Stimulated activated CD4-positive, alpha-beta T cell treated with anti-CD3 and anti-CD28 coated beads, Interleukin-15, amount 100 ng/mL, for 1 hour (primary cell): Measurements from ENCODE around the gene RAB40C.
A peak's percentile ranks its signal among the peaks of the same experiment; 100 is the strongest.

Experiments used
- DNase-seq, 2 donors: peaks; one replicate each; pipeline ENCODE4 v3.0.0-alpha.2; 2020; ENCODE audit warnings: low read depth in 1 of 2, low spot score in 1 of 2

Gene RAB40C

GRCh38 chr16:610513-611381 lies 20.9 kb downstream of the RAB40C start:
- DNase-seq: peak; percentile 31 to 36

GRCh38 chr16:615122-615521 lies 25.3 kb downstream of the RAB40C start:
- DNase-seq: no peak

- DNase-seq: no peak
Measured at GRCh38 chr16:616733-617586, 27.1 kb downstream of the RAB40C start.

GRCh38 chr16:617855-618254 lies 28.0 kb downstream of the RAB40C start:
- DNase-seq: no peak

- DNase-seq: no peak
Measured at GRCh38 chr16:619476-620100, 29.7 kb downstream of the RAB40C start.

- DNase-seq: no peak
Measured at GRCh38 chr16:620700-621525, 31.0 kb downstream of the RAB40C start.

GRCh38 chr16:621526-622105 lies 31.8 kb downstream of the RAB40C start:
- no peak for DNase-seq

- DNase-seq: no peak
Measured at GRCh38 chr16:622920-623280, 33.0 kb downstream of the RAB40C start.

- no peak for DNase-seq
Measured at GRCh38 chr16:624526-625070, 34.7 kb downstream of the RAB40C start.

- DNase-seq: no peak
Measured at GRCh38 chr16:625117-625976, 35.5 kb downstream of the RAB40C start.

- DNase-seq: no peak
Measured at GRCh38 chr16:625977-626765, 36.3 kb downstream of the RAB40C start.

- DNase-seq: no peak
Measured at GRCh38 chr16:626787-627453, 37.1 kb downstream of the RAB40C start.

- DNase-seq: no peak
Measured at GRCh38 chr16:627454-628239, 37.8 kb downstream of the RAB40C start.

- DNase-seq: no peak
Measured at GRCh38 chr16:628321-629061, 38.6 kb downstream of the RAB40C start.

GRCh38 chr16:629185-629832 lies 39.4 kb downstream of the RAB40C start:
- no peak for DNase-seq

- no peak for DNase-seq
Measured at GRCh38 chr16:629833-630248, 40.0 kb downstream of the RAB40C start.
